Breast epithelium (tissue), 4 donors: ENCODE measurements around the gene GSG1L2. TPM values are rescaled to one million over a fixed set of nuclear protein-coding genes. Genes with fewer than 3 reads are reported as not detected.

Experiments
- DNase-seq, 2 donors: peaks; one replicate each; pipeline ENCODE4 v3.0.0-alpha.2; 2019; ENCODE audit warnings: low spot score in 2 of 2
- H3K27ac ChIP-seq, 2 donors: fragments of 200-600 bp; sonication (generic) in 1 of 2; one replicate each; pipeline ENCODE4 v1.5.1; 2016 to 2019; ENCODE audit warnings: mild to moderate bottlenecking in 1 of 2
- H3K27me3 ChIP-seq, 2 donors: fragments of 200-600 bp; sonication (generic) in 1 of 2; one replicate each; pipeline versions ENCODE4 v1.5.1 to v1.6.0; 2017 to 2019; ENCODE audit warnings: control low read depth in 1 of 2, mild to moderate bottlenecking in 1 of 2
- H3K36me3 ChIP-seq: fragments of 200-600 bp; one replicate; pipeline ENCODE4 v1.5.1; 2019
- H3K4me1 ChIP-seq, 2 donors: fragments of 200-600 bp; sonication (generic); one replicate each; pipeline ENCODE4 v1.5.1; 2016 to 2019; ENCODE audit warnings: control low read depth in 1 of 2
- H3K4me3 ChIP-seq, 3 donors: fragments of 200-600 bp; sonication (generic); 1 replicate in 2 of 3; 2 replicates in 1 of 3; pipeline ENCODE4 v1.5.1; 2016 to 2019; ENCODE audit warnings: mild to moderate bottlenecking in 3 of 3, moderate library complexity in 2 of 3
- H3K9me3 ChIP-seq, 2 donors: fragments of 200-600 bp; sonication (generic) in 1 of 2; one replicate each; pipeline ENCODE4 v1.5.1; 2016 to 2019; ENCODE audit warnings: control low read depth in 1 of 2
- POLR2A ChIP-seq: fragments of 450-650 bp; IDR thresholded peaks from one replicate; pipeline ENCODE4 v1.6.1; 2016; ENCODE audit warnings: antibody characterized with exemption, mild to moderate bottlenecking, moderate library complexity
- POLR2AphosphoS5 ChIP-seq, 3 donors: sonication (generic); formaldehyde crosslinking; IDR thresholded peaks; one replicate each; pipeline ENCODE4 v1.6.1; 2017; ENCODE audit warnings: antibody characterized with exemption in 3 of 3
- intact Hi-C: fragments of 100-400 bp; cut with DNase I; formaldehyde crosslinking; loops from one replicate; pipeline ENCODE4 v1.15.1; 2023; ENCODE audit warnings: low total_unique reads
- total RNA-seq, 3 donors: library from RNA; depleted of rRNA; stranded (reverse); fragments of >200 nt; gene quantifications; one replicate each; pipeline ENCODE4 v1.1.0, GENCODE V29; 2016
- TF ChIP-seq, protein P1 (sequence below), 3 donors: fragments of 450-650 bp; IDR thresholded peaks; one replicate each; pipeline ENCODE4 v1.5.1; 2016 to 2017; ENCODE audit warnings: antibody characterized with exemption in 3 of 3, mild to moderate bottlenecking in 3 of 3, moderate library complexity in 3 of 3

The GSG1L2 gene
- total RNA-seq, 3 donors from 2014 or later, result not detected

DNA sequence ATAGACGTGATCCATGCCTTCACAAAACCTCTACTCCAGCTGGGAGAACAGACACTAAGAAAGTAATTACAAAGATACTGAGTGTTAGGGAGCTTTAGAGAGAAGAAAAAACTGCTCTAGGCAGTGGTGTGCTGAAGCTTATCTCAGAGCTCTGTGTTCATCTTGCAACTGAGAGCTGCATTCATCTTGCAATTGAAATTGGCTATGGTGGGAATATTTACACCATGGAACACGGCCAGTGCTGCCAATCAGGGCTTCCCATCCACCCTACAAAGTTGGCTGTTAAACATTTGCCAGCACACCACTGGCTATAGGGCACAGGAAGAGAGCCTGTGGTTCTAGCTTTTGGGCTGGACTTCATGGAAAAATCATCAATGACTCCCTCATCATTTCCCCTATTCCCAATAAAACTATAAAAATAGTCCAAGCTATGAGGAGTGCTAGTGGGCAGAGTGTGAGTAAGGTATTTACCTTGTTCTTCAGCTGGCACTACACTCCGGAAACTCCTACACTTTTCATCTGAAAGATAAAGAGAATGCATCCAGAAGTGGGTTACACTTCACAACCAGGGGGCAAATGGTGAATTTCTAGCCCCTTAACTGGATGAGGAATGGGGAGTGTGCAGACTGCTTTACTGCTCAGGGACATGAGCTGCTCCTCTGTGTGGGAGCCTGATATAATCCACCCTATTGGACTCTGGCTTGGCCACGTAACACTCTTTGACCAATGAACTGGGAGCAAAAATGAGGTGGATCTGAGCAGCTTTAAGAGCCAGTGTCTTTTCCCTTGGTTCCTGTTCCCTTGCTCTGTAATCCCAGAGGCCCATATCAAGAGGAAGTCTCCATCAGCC, 11.6 kb downstream of the GSG1L2 start:
- no peak for DNase-seq
- no peaks in the 10 kb centered on the region for H3K9me3 ChIP-seq
- TF ChIP-seq, protein P1, sequence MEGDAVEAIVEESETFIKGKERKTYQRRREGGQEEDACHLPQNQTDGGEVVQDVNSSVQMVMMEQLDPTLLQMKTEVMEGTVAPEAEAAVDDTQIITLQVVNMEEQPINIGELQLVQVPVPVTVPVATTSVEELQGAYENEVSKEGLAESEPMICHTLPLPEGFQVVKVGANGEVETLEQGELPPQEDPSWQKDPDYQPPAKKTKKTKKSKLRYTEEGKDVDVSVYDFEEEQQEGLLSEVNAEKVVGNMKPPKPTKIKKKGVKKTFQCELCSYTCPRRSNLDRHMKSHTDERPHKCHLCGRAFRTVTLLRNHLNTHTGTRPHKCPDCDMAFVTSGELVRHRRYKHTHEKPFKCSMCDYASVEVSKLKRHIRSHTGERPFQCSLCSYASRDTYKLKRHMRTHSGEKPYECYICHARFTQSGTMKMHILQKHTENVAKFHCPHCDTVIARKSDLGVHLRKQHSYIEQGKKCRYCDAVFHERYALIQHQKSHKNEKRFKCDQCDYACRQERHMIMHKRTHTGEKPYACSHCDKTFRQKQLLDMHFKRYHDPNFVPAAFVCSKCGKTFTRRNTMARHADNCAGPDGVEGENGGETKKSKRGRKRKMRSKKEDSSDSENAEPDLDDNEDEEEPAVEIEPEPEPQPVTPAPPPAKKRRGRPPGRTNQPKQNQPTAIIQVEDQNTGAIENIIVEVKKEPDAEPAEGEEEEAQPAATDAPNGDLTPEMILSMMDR (IDR thresholded peaks at IDR 0.05), result no peak
- TF ChIP-seq POLR2AphosphoS5 (IDR thresholded peaks at IDR 0.05) (no peak), POLR2A (no peak)
- no peaks in the 10 kb centered on the region for H3K36me3 ChIP-seq
- H3K4me3 ChIP-seq, result no peak overlapping the region
- no peaks in the 10 kb centered on the region for H3K27me3 ChIP-seq
- no peak overlapping the region for H3K27ac ChIP-seq
- intact Hi-C loops, result no loop called here
- H3K4me1 ChIP-seq, result no peaks in the 10 kb centered on the region

DNA sequence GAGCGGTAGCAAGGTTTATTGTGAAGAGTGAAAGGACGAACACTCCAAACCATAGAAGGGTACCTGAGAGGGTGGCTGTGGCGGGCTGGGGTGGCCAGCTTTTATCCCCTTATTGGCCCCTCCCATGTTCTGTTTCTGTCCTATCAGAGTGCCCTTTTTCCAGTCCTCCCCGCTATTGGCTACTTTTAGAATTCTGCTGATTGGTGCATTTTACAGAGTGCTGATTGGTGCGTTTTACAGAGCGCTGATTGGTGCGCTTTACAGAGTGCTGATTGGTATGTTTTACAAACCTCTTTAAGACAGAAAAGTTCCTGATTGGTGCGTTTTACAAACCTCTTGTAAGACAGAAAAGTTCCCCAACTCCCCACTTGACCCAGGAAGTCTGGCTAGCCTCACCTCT, 12.5 kb downstream of the GSG1L2 start:
- no peaks in the 10 kb centered on the region for H3K4me1 ChIP-seq
- H3K4me3 ChIP-seq, result no peak overlapping the region
- H3K9me3 ChIP-seq, result peaks cover 0 to 4% of the 10 kb centered on the region in 2 donors
- H3K36me3 ChIP-seq, result no peaks in the 10 kb centered on the region
- no peak overlapping the region for H3K27ac ChIP-seq
- intact Hi-C loops, result no loop called here
- TF ChIP-seq POLR2A, result no peak
- TF ChIP-seq, protein P1 (IDR thresholded peaks at IDR 0.05), result no peak
- TF ChIP-seq POLR2AphosphoS5 (IDR thresholded peaks at IDR 0.05), result no peak
- no peak for DNase-seq
- H3K27me3 ChIP-seq, result no peaks in the 10 kb centered on the region

DNA sequence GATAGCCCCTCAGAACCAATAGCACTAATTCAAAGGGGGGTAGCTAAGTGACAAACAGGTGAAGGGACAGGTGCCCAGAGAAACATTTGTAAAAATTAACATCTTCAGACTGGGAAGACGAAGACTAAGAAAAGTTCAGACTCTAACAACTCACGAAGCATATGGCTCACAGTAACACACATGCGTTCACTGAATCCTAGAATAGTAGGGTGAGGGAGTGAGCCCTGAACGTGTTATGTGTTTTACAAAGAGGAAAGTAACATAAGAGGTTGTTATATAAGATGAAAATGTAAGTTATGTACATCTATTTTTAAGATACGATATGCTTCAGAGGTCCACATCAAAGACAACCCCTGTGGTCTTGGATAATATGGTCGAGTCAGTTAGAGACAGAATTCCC, 15.2 kb downstream of the GSG1L2 start:
- peaks cover 0 to 10% of the 10 kb centered on the region in 2 donors for H3K9me3 ChIP-seq
- TF ChIP-seq POLR2AphosphoS5 (IDR thresholded peaks at IDR 0.05), result no peak
- TF ChIP-seq, protein P1 (IDR thresholded peaks at IDR 0.05), result no peak
- TF ChIP-seq POLR2A, result no peak
- no peaks in the 10 kb centered on the region for H3K27me3 ChIP-seq
- no peak overlapping the region for H3K27ac ChIP-seq
- no peak for DNase-seq
- no peak overlapping the region for H3K4me3 ChIP-seq
- H3K36me3 ChIP-seq, result no peaks in the 10 kb centered on the region
- intact Hi-C loops, result no loop called here
- H3K4me1 ChIP-seq, result no peaks in the 10 kb centered on the region

DNA sequence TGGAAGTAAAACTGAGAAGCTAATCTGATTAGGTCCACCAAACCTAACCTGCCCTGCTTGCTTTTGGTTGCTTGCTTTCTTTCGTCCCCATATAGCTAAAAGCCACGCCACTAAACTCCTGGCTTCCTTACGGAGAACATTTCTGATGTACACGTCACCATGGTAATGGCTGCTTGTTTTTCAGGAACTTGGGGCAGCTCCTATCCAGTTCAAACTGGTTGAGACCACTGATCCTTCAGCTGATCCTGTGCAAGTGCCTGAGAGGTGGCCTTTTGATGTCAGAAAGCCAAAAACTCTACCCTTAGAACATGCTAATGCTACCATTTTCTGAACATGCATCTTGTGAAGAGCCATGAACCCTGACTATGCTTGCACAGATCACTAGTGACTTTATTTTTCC, 16.1 kb downstream of the GSG1L2 start:
- no peaks in the 10 kb centered on the region for H3K27me3 ChIP-seq
- intact Hi-C loops, result no loop called here
- no peaks in the 10 kb centered on the region for H3K36me3 ChIP-seq
- no peak for DNase-seq
- no peak overlapping the region for H3K4me3 ChIP-seq
- peaks cover 0 to 10% of the 10 kb centered on the region in 2 donors for H3K9me3 ChIP-seq
- H3K27ac ChIP-seq, result no peak overlapping the region
- TF ChIP-seq POLR2AphosphoS5 (IDR thresholded peaks at IDR 0.05), result no peak
- no peak for TF ChIP-seq POLR2A
- TF ChIP-seq, protein P1 (IDR thresholded peaks at IDR 0.05), result no peak
- H3K4me1 ChIP-seq, result no peaks in the 10 kb centered on the region

DNA sequence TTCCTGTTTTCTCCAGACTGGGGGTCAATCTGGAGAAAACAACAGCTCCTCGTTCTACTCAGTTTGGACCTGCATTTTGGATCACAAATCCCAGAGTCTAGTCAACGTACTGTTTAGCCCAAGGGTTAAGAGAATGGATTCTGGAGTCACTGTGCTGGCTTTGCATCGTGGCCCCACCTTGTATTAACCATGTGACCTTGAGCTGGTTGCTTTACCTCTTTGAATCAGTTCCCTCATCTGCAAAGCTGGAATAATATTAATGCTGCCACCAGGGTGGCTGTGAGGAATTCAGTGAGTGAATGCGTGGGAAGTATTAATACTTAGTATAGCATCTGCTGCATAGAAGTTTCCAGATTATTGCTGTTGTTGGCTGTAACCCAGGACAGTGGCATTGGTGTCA, 19.2 kb downstream of the GSG1L2 start:
- peaks cover 0 to 10% of the 10 kb centered on the region in 2 donors for H3K9me3 ChIP-seq
- no peaks in the 10 kb centered on the region for H3K4me1 ChIP-seq
- H3K4me3 ChIP-seq, result peak overlapping the region in 1 of 3 donors; percentile 28
- DNase-seq, result no peak
- no peak for TF ChIP-seq POLR2A
- TF ChIP-seq POLR2AphosphoS5 (IDR thresholded peaks at IDR 0.05), result no peak
- no peaks in the 10 kb centered on the region for H3K36me3 ChIP-seq
- no peak overlapping the region for H3K27ac ChIP-seq
- no peaks in the 10 kb centered on the region for H3K27me3 ChIP-seq
- intact Hi-C loops, result no loop called here
